Activated T-cell treated with anti-CD3 and anti-CD28 coated beads, Interleukin-2, amount 50 U/mL, for 24 hours (primary cell): ENCODE data around the gene ZNF408.

Experiments
- DNase-seq: peaks from one replicate; pipeline ENCODE4 v3.0.0-alpha.2; 2020
- H3K27ac Mint-ChIP-seq: 2 replicates; pipeline ENCODE4 v1.8.0; 2020; ENCODE audit warnings: mild to moderate bottlenecking, mixed read lengths
- H3K27me3 Mint-ChIP-seq: 2 replicates; pipeline ENCODE4 v1.8.0; 2020; ENCODE audit warnings: mixed read lengths
- H3K36me3 Mint-ChIP-seq: 2 replicates; pipeline ENCODE4 v1.8.0; 2020; ENCODE audit warnings: low read depth, mixed read lengths
- H3K4me1 Mint-ChIP-seq: 2 replicates; pipeline ENCODE4 v1.8.0; 2020; ENCODE audit warnings: low read depth, mixed read lengths
- H3K4me3 Mint-ChIP-seq: 2 replicates; pipeline ENCODE4 v1.8.0; 2020; ENCODE audit warnings: mild to moderate bottlenecking, moderate library complexity, mixed read lengths
- H3K9me3 Mint-ChIP-seq: 2 replicates; pipeline ENCODE4 v1.8.0; 2020; ENCODE audit warnings: mixed read lengths

ZNF408 gene

GRCh38 chr11:46671958-46672315 lies 28.9 kb upstream of the ZNF408 start:
- H3K9me3 Mint-ChIP-seq = no peaks in the 10 kb centered on the region
- no peak for DNase-seq
- H3K4me3 Mint-ChIP-seq = no peak overlapping the region
- peaks cover 80% of the 10 kb centered on the region for H3K36me3 Mint-ChIP-seq
- H3K27me3 Mint-ChIP-seq = no peaks in the 10 kb centered on the region
- H3K27ac Mint-ChIP-seq = peak overlapping the region; percentile 93
- H3K4me1 Mint-ChIP-seq = peaks cover 71% of the 10 kb centered on the region

- H3K9me3 Mint-ChIP-seq = no peaks in the 10 kb centered on the region
- DNase-seq = no peak
- peaks cover 76% of the 10 kb centered on the region for H3K4me1 Mint-ChIP-seq
- H3K4me3 Mint-ChIP-seq = no peak overlapping the region
- peaks cover 80% of the 10 kb centered on the region for H3K36me3 Mint-ChIP-seq
- peak overlapping the region; percentile 93 for H3K27ac Mint-ChIP-seq
- H3K27me3 Mint-ChIP-seq = no peaks in the 10 kb centered on the region
Measured at GRCh38 chr11:46672381-46672839, 28.4 kb upstream of the ZNF408 start.

GRCh38 chr11:46673713-46674462 lies 26.9 kb upstream of the ZNF408 start:
- no peaks in the 10 kb centered on the region for H3K27me3 Mint-ChIP-seq
- no peak for DNase-seq
- H3K9me3 Mint-ChIP-seq = no peaks in the 10 kb centered on the region
- H3K4me1 Mint-ChIP-seq = peaks cover 80% of the 10 kb centered on the region
- no peak overlapping the region for H3K4me3 Mint-ChIP-seq
- H3K36me3 Mint-ChIP-seq = peaks cover 79% of the 10 kb centered on the region
- H3K27ac Mint-ChIP-seq = peak overlapping the region; percentile 89

GRCh38 chr11:46674463-46675287 lies 26.2 kb upstream of the ZNF408 start:
- DNase-seq = no peak
- Mint-ChIP-seq H3K9me3 (no peaks in the 10 kb centered on the region), H3K4me3 (no peak overlapping the region), H3K27me3 (no peaks in the 10 kb centered on the region), H3K27ac (peak overlapping the region; percentile 89), H3K4me1 (peaks cover 76% of the 10 kb centered on the region), H3K36me3 (peaks cover 79% of the 10 kb centered on the region)

- Mint-ChIP-seq H3K4me1 (peaks cover 70% of the 10 kb centered on the region), H3K4me3 (no peak overlapping the region), H3K36me3 (peaks cover 81% of the 10 kb centered on the region), H3K9me3 (no peaks in the 10 kb centered on the region), H3K27me3 (no peaks in the 10 kb centered on the region), H3K27ac (peak overlapping the region; percentile 89)
- no peak for DNase-seq
Measured at GRCh38 chr11:46675288-46675851, 25.5 kb upstream of the ZNF408 start.

- Mint-ChIP-seq H3K36me3 (peaks cover 82% of the 10 kb centered on the region), H3K9me3 (no peaks in the 10 kb centered on the region), H3K4me1 (peaks cover 65% of the 10 kb centered on the region), H3K27me3 (no peaks in the 10 kb centered on the region), H3K27ac (peak overlapping the region; percentile 89), H3K4me3 (no peak overlapping the region)
- no peak for DNase-seq
Measured at GRCh38 chr11:46675949-46676348, 24.9 kb upstream of the ZNF408 start.

- no peak overlapping the region for H3K4me3 Mint-ChIP-seq
- no peaks in the 10 kb centered on the region for H3K27me3 Mint-ChIP-seq
- peaks cover 58% of the 10 kb centered on the region for H3K4me1 Mint-ChIP-seq
- DNase-seq = no peak
- peak overlapping the region; percentile 79 for H3K27ac Mint-ChIP-seq
- peaks cover 85% of the 10 kb centered on the region for H3K36me3 Mint-ChIP-seq
- no peaks in the 10 kb centered on the region for H3K9me3 Mint-ChIP-seq
Measured at GRCh38 chr11:46676436-46677158, 24.2 kb upstream of the ZNF408 start.

- H3K4me1 Mint-ChIP-seq = peaks cover 53% of the 10 kb centered on the region
- no peaks in the 10 kb centered on the region for H3K27me3 Mint-ChIP-seq
- H3K4me3 Mint-ChIP-seq = no peak overlapping the region
- H3K27ac Mint-ChIP-seq = peak overlapping the region; percentile 63
- H3K36me3 Mint-ChIP-seq = peaks cover 85% of the 10 kb centered on the region
- no peak for DNase-seq
- no peaks in the 10 kb centered on the region for H3K9me3 Mint-ChIP-seq
Measured at GRCh38 chr11:46677169-46677568, 23.7 kb upstream of the ZNF408 start.

- Mint-ChIP-seq H3K4me1 (peaks cover 44% of the 10 kb centered on the region), H3K4me3 (no peak overlapping the region), H3K27me3 (no peaks in the 10 kb centered on the region), H3K27ac (peak overlapping the region; percentile 65), H3K36me3 (peaks cover 80% of the 10 kb centered on the region), H3K9me3 (no peaks in the 10 kb centered on the region)
- DNase-seq = no peak
Measured at GRCh38 chr11:46677991-46678740, 22.7 kb upstream of the ZNF408 start.

- Mint-ChIP-seq H3K27ac (peak overlapping the region; percentile 31), H3K27me3 (no peaks in the 10 kb centered on the region), H3K9me3 (no peaks in the 10 kb centered on the region), H3K36me3 (peaks cover 78% of the 10 kb centered on the region), H3K4me3 (no peak overlapping the region), H3K4me1 (peaks cover 38% of the 10 kb centered on the region)
- no peak for DNase-seq
Measured at GRCh38 chr11:46678741-46679130, 22.1 kb upstream of the ZNF408 start.

- no peak overlapping the region for H3K27ac Mint-ChIP-seq
- peaks cover 30% of the 10 kb centered on the region for H3K4me1 Mint-ChIP-seq
- no peaks in the 10 kb centered on the region for H3K27me3 Mint-ChIP-seq
- no peak for DNase-seq
- H3K9me3 Mint-ChIP-seq = no peaks in the 10 kb centered on the region
- no peak overlapping the region for H3K4me3 Mint-ChIP-seq
- peaks cover 81% of the 10 kb centered on the region for H3K36me3 Mint-ChIP-seq
Measured at GRCh38 chr11:46679241-46680163, 21.3 kb upstream of the ZNF408 start.

GRCh38 chr11:46680164-46680760 lies 20.6 kb upstream of the ZNF408 start:
- DNase-seq = no peak

GRCh38 chr11:46680815-46681214 lies 20.0 kb upstream of the ZNF408 start:
- Mint-ChIP-seq H3K4me1 (peaks cover 17% of the 10 kb centered on the region), H3K36me3 (peaks cover 87% of the 10 kb centered on the region), H3K4me3 (no peak overlapping the region), H3K27ac (no peak overlapping the region), H3K27me3 (no peaks in the 10 kb centered on the region), H3K9me3 (no peaks in the 10 kb centered on the region)
- no peak for DNase-seq

More at GRCh38 chr11:46680164-46680760, 20.6 kb upstream of the ZNF408 start:
- no peaks in the 10 kb centered on the region for H3K9me3 Mint-ChIP-seq
- H3K4me3 Mint-ChIP-seq = no peak overlapping the region
- H3K36me3 Mint-ChIP-seq = peaks cover 87% of the 10 kb centered on the region
- peaks cover 23% of the 10 kb centered on the region for H3K4me1 Mint-ChIP-seq
- no peaks in the 10 kb centered on the region for H3K27me3 Mint-ChIP-seq
- no peak overlapping the region for H3K27ac Mint-ChIP-seq
